HG03571 (cell line): ENCODE measurements around the gene CPB2.

ENCODE experiments used
- ATAC-seq: cut with Tn5 transposase; IDR thresholded peaks from one replicate; pipeline ENCODE4 v1.9.1; 2021; ENCODE audit not compliant: unreplicated experiment

CPB2 gene

GRCh38 chr13:46053162-46054012 lies 51.4 kb downstream of the CPB2 start:
- no peak for ATAC-seq

DNA sequence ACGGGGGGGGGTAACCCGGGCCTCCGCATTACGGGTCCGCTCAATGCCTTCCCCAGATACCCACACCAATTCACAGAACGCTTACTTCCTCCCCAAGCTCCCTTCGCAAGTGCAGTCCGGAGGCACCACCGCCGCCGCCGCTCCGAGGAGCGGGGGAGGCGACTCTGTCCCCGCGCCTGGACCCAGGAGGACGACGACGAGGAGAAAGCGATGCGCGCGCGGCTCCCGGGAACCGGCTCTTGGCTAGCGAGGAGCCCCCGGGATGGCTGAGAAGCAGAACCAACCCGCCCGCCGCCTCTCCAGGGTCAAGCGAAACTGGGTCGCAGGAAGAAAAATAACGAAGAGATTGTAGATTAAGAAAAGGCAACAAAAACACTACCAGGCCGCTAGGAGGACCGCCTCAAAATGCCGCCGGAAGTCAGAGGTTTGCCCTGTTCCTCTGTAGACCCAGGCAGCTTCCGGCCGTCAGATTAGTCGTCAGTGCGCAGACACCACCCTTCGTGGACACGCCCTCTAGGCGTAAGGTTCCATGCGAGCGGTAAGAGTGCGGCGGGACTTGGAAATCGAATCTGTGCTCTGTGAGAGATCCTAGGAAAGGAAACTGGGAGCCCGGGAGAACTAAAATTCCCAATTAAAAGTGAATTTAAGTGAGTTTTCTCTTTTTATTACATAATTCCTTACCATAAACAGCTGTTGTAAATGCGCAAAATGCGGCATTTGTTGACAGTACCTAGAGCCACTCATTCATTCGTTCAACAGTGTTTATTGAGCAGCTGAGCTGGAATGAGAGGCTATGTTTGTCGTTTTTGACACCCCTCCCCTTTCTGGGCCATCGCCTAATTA lies 52.3 kb downstream of the CPB2 start, which contains the start of gene ZC3H13:
Gene ZC3H13 (minus strand): TSS at position 428 of the 843 bp plus-strand sequence. CDS start 7,239 bp downstream, outside the sequence.
- peak; percentile 99 for ATAC-seq

- peak; percentile 10 for ATAC-seq
Observed at GRCh38 chr13:46051968-46052318, 52.9 kb downstream of the CPB2 start.

DNA sequence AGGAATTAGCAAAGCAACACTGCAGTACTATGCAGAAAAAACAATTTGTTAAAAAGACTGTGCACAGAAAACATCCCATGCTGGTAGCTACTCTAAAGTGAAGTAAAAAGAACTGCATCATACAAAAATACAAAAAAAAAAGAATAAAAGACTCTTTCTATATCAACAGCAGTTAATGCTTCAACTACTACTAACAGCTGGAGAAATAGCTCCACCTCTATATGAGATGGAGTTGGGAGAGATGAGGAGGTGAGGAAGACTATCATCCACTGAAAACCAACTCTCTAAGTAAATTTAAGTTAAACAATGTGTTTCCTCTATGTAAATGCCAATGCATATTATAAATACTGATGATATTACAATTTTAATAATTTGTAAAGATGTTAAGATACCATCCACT lies 54.1 kb downstream of the CPB2 start:
- no peak for ATAC-seq

GRCh38 chr13:46045424-46045823 lies 59.4 kb downstream of the CPB2 start:
- no peak for ATAC-seq

GRCh38 chr13:46043647-46044046 lies 61.2 kb downstream of the CPB2 start:
- no peak for ATAC-seq

- ATAC-seq, result no peak
Observed at GRCh38 chr13:46041419-46041839, 63.4 kb downstream of the CPB2 start.

GRCh38 chr13:46040763-46041162 lies 64.1 kb downstream of the CPB2 start:
- no peak for ATAC-seq

- ATAC-seq, result no peak
Observed at GRCh38 chr13:46039411-46040182, 65.2 kb downstream of the CPB2 start.

- no peak for ATAC-seq
Observed at GRCh38 chr13:46038296-46038695, 66.5 kb downstream of the CPB2 start.

GRCh38 chr13:46035066-46035465 lies 69.8 kb downstream of the CPB2 start:
- no peak for ATAC-seq

DNA sequence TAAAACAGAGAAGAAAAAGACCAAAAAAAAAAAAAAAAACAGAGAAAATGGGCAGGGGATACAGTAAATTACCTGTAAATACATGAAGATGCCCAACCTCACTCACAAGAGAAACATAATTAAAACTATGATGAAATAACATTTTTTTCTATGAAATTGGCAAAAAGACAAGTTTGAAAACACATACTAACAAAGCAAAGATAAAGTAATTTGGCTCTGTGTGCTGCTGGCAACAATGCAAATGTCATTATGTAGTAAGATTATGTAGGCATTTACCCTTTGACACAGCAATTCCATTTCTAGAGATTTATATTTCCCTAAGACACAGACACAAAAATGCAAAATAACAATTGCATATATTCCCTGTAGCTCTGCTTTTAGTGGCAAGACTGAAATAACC lies 72.5 kb downstream of the CPB2 start:
- no peak for ATAC-seq

- no peak for ATAC-seq
Observed at GRCh38 chr13:46031581-46032263, 73.1 kb downstream of the CPB2 start.

DNA sequence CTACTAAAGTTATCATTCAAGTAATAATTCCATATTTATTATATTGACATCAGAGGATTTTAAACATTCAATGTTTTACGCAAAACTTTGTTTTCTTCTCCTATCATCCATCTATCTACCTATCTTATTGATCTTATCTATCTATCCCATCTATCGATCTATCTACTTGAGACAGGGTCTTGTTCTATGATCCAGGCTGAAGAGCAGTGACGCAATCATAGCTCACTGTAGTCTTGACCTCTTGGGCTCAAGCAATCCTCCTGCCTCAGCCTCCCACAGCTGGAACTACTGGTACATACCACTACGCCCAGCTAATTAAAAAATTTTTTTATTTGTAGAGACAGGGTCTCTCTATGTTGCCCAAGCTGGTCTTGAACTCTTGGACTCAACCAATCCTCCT lies 79.7 kb downstream of the CPB2 start:
- ATAC-seq, result no peak

DNA sequence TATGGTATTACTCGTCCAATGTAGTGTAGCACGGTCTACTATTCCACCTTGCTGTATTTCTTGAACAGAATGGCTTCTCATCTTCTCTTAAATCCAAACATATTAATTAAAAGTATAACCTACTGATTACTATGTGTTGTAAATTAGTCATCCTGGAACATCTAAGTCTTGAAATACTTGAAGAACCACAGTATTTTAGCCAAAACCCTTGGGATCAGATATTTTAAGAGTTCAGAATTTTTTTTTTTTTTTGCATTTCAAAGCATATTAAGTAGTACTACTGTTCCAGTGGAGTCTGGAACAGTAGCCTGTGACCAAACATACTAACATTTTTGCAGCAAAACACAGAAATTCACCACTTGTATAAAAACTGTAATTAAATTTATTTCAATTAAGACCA lies 82.4 kb downstream of the CPB2 start:
- ATAC-seq, result no peak

DNA sequence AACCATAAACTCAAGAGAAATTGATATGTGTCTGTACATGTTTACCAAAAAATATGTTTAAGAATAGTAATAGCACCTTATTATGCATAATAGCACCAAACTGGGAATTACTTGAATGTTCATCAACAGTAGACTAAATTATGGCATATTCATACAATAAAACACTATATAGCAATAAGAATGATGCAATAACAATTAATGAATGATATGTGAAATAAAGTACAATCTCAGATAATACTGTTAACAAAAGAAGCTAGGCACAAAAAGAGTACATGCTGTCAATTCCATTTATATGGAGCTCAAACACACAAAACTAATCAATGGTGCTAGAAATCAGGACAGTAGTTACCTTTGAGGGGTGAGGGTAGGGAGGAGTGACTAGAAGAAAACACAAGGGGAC lies 88.6 kb downstream of the CPB2 start:
- ATAC-seq, result no peak

- no peak for ATAC-seq
Observed at GRCh38 chr13:46015366-46015765, 89.5 kb downstream of the CPB2 start.

DNA sequence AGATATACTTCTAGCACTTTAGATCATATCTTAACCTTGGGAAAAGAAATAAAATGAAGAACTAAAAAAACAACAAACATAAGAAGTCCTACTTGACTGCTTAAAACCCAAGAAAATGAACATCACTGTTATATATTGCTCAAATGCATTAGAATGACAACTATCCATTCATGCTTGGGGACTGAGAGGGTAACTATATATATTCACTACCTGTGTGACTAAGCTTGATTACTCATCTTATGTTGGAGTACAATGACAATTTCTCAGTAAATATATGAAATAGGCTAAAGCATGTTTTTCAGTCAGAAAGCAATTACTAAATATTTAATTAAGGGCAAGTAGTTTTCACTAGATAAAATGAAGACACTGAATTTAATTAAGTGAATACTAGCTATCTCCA lies 92.4 kb downstream of the CPB2 start:
- ATAC-seq, result no peak

GRCh38 chr13:46010148-46010547 lies 94.7 kb downstream of the CPB2 start:
- ATAC-seq, result no peak

GRCh38 chr13:46008631-46009030 lies 96.2 kb downstream of the CPB2 start:
- no peak for ATAC-seq
